Measurements from ENCODE around the gene CLEC4G.

DNA sequence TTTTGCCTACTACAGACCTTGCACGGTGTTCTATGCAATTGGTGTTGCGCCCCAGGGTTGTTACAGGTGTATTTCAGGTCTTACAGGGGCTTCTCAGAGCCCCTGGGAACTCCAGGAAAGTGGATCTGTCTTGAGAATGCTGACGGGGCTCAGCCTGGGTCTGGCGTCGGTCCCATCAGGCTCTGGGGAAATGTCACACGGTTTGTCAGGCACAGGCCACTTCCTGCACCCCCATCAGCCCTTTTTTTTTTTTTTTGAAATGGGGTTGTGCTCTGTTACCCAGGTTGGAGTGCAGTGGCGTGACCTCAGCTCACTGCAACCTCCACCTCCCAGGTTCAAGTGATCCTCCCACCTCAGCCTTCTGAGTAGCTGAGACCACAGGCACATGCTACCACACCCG lies 13.2 kb downstream of the CLEC4G start:
- TF ChIP-seq EZH2 (IDR thresholded peaks at IDR 0.05; ENCODE audit: low read depth, low read length, severe bottlenecking) (no peak), RFX5 (IDR thresholded peaks at IDR 0.05; ENCODE audit: borderline replicate concordance, low read depth, low read length) (no peak), POLR2AphosphoS5 (IDR thresholded peaks at IDR 0.05; ENCODE audit: low read depth, low read length) (no peak), POLR2A (IDR thresholded peaks at IDR 0.05; ENCODE audit: control extremely low read depth in 1 of 2, low read depth in 2 of 2, low read length in 2 of 2) (no peak)
- TF ChIP-seq, protein P1, sequence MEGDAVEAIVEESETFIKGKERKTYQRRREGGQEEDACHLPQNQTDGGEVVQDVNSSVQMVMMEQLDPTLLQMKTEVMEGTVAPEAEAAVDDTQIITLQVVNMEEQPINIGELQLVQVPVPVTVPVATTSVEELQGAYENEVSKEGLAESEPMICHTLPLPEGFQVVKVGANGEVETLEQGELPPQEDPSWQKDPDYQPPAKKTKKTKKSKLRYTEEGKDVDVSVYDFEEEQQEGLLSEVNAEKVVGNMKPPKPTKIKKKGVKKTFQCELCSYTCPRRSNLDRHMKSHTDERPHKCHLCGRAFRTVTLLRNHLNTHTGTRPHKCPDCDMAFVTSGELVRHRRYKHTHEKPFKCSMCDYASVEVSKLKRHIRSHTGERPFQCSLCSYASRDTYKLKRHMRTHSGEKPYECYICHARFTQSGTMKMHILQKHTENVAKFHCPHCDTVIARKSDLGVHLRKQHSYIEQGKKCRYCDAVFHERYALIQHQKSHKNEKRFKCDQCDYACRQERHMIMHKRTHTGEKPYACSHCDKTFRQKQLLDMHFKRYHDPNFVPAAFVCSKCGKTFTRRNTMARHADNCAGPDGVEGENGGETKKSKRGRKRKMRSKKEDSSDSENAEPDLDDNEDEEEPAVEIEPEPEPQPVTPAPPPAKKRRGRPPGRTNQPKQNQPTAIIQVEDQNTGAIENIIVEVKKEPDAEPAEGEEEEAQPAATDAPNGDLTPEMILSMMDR (IDR thresholded peaks at IDR 0.05; ENCODE audit: control extremely low read depth in 1 of 3, insufficient read depth in 1 of 3, low read depth in 1 of 3, low read length in 3 of 3), result no peak

Measured in H1 (cell line).